ENCODE results near the gene ALK. TPM values are rescaled to one million over a fixed set of nuclear protein-coding genes. Genes with fewer than 3 reads are reported as not detected.

ALK gene
- polyA plus RNA-seq, 3 donors, result not detected

DNA sequence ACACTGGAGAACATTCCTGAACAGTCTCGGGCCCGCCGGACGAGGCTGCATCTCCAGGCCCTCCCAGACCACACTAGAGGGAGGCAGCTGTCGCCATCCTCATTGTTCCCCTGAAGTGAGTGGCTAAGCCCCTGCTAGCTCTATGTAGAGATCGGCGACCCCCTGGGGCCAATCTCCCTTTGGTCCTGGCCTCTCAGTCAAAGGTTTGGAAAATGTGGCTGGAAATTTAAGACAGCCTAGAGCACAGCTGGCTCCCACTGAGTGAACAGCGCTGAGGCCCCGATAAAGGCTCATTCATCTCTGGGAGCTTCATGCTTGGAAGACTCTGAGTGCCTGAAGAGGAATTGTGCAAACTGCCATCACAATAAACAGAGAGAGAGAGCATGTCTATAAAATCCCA lies 445.9 kb downstream of the ALK start:
- peaks cover 5 to 6% of the 10 kb centered on the region in 2 donors for H3K9me3 ChIP-seq (replicated peaks in 1 of 2; ENCODE audit: control insufficient read depth in 1 of 2, insufficient read depth in 1 of 2, low read length in 2 of 2)
- Mint-ChIP-seq H3K4me1 (peaks cover 2% of the 10 kb centered on the region), H3K9me3 (peaks cover under 1 to 12% (median 4%) of the 10 kb centered on the region in 7 donors), H3K27me3 (ENCODE audit: low read depth in 3 of 3) (peaks cover 0 to 2% (median 0%) of the 10 kb centered on the region in 3 donors), H3K4me3 (no peak overlapping the region), H3K36me3 (no peaks in the 10 kb centered on the region), H3K27ac (peak overlapping the region in 1 of 7 donors; percentile 14)
- H3K27me3 ChIP-seq (ENCODE audit: control insufficient read depth in 2 of 2, insufficient read depth in 2 of 2, low read length in 2 of 2), result no peaks in the 10 kb centered on the region
- no peak overlapping the region for H3K9ac ChIP-seq (ENCODE audit: insufficient read depth, low read length, poor library complexity, severe bottlenecking)
- WGBS (ENCODE audit: insufficient coverage), result 100% methylated on average over 7 of the region's 9 CpGs
- H2AFZ ChIP-seq (ENCODE audit: insufficient read depth, low read depth, low read length, poor library complexity, severe bottlenecking), result no peak overlapping the region
- no peaks in the 10 kb centered on the region for H3K4me1 ChIP-seq (ENCODE audit: control insufficient read depth in 1 of 2, insufficient read depth in 2 of 2, low read length in 2 of 2)
- H3K4me2 ChIP-seq (replicated peaks; ENCODE audit: extremely low read depth, low read length, poor library complexity, severe bottlenecking), result no peak overlapping the region
- no peak overlapping the region for H3K27ac ChIP-seq (ENCODE audit: low read depth in 1 of 2, low read length in 2 of 2)
- H3K36me3 ChIP-seq (replicated peaks in 1 of 2; ENCODE audit: control insufficient read depth in 1 of 2, insufficient read depth in 2 of 2, low read length in 2 of 2), result no peaks in the 10 kb centered on the region
- H4K20me1 ChIP-seq (ENCODE audit: insufficient read depth, low read length), result no peaks in the 10 kb centered on the region
- TF ChIP-seq, protein P1, sequence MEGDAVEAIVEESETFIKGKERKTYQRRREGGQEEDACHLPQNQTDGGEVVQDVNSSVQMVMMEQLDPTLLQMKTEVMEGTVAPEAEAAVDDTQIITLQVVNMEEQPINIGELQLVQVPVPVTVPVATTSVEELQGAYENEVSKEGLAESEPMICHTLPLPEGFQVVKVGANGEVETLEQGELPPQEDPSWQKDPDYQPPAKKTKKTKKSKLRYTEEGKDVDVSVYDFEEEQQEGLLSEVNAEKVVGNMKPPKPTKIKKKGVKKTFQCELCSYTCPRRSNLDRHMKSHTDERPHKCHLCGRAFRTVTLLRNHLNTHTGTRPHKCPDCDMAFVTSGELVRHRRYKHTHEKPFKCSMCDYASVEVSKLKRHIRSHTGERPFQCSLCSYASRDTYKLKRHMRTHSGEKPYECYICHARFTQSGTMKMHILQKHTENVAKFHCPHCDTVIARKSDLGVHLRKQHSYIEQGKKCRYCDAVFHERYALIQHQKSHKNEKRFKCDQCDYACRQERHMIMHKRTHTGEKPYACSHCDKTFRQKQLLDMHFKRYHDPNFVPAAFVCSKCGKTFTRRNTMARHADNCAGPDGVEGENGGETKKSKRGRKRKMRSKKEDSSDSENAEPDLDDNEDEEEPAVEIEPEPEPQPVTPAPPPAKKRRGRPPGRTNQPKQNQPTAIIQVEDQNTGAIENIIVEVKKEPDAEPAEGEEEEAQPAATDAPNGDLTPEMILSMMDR (IDR thresholded peaks at IDR 0.05), result no peak
- H3K4me3 ChIP-seq (replicated peaks in 1 of 3; ENCODE audit: low read depth in 2 of 3, low read length in 3 of 3), result no peak overlapping the region
- H3K79me2 ChIP-seq (ENCODE audit: insufficient read depth, low read length), result no peaks in the 10 kb centered on the region
- intact Hi-C loops (cut with micrococcal nuclease), result no loop called here
- no peak for DNase-seq

DNA sequence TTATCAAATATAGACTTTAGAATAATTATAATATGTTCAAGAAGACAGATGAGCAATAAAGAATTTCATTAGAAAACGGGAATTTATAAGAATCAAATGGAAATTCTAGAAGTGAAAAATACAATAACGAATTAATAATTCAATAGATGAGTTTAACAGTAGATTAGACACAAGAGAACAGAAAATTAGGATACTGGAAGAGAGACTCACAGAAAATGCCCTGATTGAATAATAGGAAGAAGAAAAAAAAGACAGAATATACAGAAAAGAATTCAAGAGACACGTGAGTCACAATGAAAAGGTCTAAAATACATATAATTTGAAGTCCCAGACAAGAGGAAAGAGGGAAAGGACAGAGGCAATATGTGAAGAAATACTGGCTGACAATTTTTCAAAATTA lies 451.4 kb downstream of the ALK start:
- Histone ChIP-seq H3K27ac (ENCODE audit: low read depth in 1 of 2, low read length in 2 of 2) (no peak overlapping the region), H3K4me2 (replicated peaks; ENCODE audit: extremely low read depth, low read length, poor library complexity, severe bottlenecking) (no peak overlapping the region), H3K9me3 (replicated peaks in 1 of 2; ENCODE audit: control insufficient read depth in 1 of 2, insufficient read depth in 1 of 2, low read length in 2 of 2) (peaks cover 6 to 8% of the 10 kb centered on the region in 2 donors), H3K27me3 (ENCODE audit: control insufficient read depth in 2 of 2, insufficient read depth in 2 of 2, low read length in 2 of 2) (no peaks in the 10 kb centered on the region), H3K36me3 (replicated peaks in 1 of 2; ENCODE audit: control insufficient read depth in 1 of 2, insufficient read depth in 2 of 2, low read length in 2 of 2) (no peaks in the 10 kb centered on the region), H3K9ac (ENCODE audit: insufficient read depth, low read length, poor library complexity, severe bottlenecking) (no peak overlapping the region), H2AFZ (ENCODE audit: insufficient read depth, low read depth, low read length, poor library complexity, severe bottlenecking) (no peak overlapping the region), H4K20me1 (ENCODE audit: insufficient read depth, low read length) (no peaks in the 10 kb centered on the region), H3K4me1 (ENCODE audit: control insufficient read depth in 1 of 2, insufficient read depth in 2 of 2, low read length in 2 of 2) (no peaks in the 10 kb centered on the region), H3K79me2 (ENCODE audit: insufficient read depth, low read length) (no peaks in the 10 kb centered on the region), H3K4me3 (replicated peaks in 1 of 3; ENCODE audit: low read depth in 2 of 3, low read length in 3 of 3) (no peak overlapping the region)
- H3K36me3 Mint-ChIP-seq, result no peaks in the 10 kb centered on the region
- no peak overlapping the region for H3K4me3 Mint-ChIP-seq
- H3K27ac Mint-ChIP-seq, result no peak overlapping the region
- H3K27me3 Mint-ChIP-seq (ENCODE audit: low read depth in 3 of 3), result peaks cover 0 to 2% (median 0%) of the 10 kb centered on the region in 3 donors
- TF ChIP-seq, protein P1 (IDR thresholded peaks at IDR 0.05), result no peak
- no CpG with 5 or more reads among the region's 3 CpGs for WGBS (ENCODE audit: insufficient coverage)
- H3K9me3 Mint-ChIP-seq, result peaks cover 10 to 23% (median 17%) of the 10 kb centered on the region in 7 donors
- intact Hi-C loops (cut with micrococcal nuclease), result no loop called here
- no peak for DNase-seq
- H3K4me1 Mint-ChIP-seq, result no peaks in the 10 kb centered on the region

Measured in CD14-positive monocyte (primary cell).